CD4-positive, alpha-beta T cell treated with Interleukin-15 for 1 hour (primary cell): ENCODE results near the gene ADAMTS10.
"Not testable (repeated sequence)": the region's sequence is repeated elsewhere in the genome, so short reads cannot be mapped to it uniquely, and the experiment has no call there.

Source experiments
- DNase-seq: peaks from one replicate; pipeline ENCODE4 v3.0.0-alpha.2; 2020

ADAMTS10 gene

DNA sequence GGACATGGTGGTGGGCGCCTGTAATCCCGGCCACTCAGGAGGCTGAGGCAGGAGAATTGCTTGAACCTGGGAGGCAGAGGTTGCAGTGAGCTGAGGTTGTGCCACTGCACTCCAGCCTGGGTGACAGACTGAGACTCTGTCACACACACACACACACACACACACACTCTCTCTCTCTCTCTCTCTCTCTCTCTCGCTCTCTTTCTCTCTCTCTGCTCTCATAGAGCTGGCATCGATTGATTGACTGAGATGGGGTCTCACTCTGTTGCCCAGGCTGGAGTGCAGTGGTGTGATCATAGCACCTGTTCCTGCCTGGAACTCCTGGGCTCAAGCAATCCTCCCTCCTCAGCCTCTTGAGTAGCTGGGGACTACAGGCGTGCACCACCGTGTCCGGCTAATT, 56.8 kb downstream of the ADAMTS10 start:
- DNase-seq, result not testable (repeated sequence)

DNA sequence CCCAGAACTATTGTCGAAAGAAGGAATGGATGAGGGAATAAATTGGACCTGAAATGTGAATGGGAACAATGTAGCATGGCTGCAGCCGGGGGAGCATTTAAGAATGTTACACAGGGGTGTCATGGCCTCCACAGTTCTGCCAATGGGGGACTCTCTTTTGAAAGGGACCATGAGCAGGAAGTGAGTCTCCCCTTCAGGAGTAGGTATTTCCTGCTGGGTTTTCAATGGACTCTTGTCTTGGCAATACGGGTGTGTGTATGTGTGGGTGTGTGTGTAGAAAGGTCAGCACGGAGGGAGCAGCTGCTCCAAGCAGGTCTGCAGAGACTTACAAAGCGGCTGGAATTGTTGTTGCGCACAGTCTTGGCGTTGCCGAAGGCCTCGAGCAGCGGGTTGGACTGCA, 57.7 kb downstream of the ADAMTS10 start:
- DNase-seq, result no peak

DNA sequence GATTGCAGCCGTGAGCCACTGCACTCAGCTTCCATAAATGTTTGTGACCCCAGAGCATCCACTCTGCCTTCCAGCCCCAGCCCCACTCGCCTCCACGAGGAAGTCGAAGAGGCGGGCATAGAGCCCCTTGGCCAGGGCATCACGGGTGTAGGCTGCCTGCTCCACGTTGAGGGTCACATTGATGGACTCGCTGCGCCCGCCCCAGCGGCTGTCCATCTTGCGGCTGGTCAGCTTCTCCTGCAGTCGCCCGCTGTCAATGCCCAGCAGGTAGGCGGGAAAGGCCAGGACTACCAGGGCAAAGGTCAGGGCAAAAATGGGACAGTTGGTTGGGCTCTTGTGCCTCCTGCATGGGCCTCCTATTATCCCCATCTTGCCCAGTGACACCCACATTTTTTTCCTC, 60.4 kb downstream of the ADAMTS10 start:
- DNase-seq, result no peak

DNA sequence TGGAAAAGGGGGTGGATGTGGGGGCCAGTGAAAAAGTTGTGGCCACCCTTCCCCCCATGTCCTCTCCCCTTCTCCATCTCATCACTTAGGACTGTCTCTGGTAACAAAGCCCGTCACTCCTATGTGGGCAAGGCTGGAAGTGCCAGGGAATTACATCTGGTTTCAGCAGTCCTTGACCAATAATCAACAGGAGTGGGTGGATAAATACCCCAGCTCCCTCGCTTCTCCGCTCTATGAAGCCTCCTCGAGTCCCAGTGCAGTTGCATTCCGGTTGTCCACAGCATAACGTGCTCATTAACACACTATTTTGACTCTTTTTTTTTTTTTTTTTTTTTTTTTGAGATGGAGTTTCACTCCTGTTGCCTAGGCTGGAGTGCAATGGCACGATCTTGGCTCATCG, 64.8 kb downstream of the ADAMTS10 start:
- DNase-seq, result no peak

DNA sequence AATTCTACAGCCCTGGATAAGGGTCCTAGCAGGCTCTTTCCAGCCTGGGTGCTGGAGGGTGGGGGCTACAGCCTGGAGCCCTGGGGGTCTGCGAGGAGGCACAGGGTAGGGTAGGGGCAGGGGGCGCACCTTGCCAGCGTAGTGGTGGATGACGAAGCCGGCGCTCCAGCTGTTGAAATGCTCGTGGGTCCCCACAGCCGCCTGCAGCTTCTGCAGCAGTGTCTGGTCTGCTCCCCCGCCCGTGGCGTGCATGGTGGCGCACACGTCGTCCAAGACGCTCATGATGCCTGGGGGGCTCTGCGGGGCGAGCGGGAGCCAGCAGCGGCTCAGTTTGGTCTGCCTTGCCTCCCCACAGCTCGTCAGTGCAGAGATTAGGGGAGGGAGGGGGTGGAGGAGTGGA, 66.3 kb downstream of the ADAMTS10 start:
- DNase-seq, result no peak

DNA sequence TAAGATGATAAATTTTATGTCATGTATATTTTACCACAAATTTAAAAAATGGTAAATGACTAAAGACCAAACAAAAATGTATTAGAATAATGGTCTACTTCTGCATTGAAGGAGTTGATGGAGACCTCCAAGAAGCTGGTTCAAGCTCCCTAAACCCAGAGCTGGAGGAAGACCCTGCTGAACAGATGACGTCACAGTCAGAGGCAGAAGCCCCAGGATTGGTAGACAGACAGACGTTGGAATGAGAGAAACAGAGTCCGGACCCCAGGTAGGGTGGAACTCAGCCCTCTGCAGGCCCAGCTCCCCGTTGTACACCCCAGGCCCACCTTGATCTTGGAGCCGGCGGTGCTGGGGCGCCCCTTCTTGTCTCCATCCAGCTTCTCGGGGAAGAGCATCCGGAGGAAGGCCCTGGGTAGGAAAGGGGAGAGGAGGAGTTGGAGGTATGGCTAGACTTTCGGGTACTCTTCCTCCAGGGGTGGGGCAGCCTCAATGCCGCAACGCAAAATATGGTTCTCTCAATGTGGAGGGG, 70.8 kb downstream of the ADAMTS10 start:
- no peak for DNase-seq

DNA sequence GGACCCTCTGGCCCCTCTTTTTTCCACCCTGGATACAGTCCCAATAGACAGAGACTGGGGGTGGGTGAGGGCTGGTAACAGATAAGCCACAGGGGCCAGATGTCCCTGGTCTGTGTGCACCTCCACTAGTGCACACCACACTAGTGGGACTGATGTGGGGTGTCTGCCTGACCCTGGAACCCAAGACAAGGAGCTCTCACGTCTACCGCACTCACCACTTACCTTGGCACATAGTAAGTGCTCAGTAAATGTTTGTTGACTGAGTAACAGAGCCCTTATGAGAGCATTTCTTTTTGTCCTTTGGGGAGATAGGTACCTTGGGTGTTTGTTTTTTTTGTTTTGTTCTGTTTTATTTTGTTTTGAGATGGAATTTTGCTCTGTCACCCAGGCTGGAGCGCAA, 73.4 kb downstream of the ADAMTS10 start:
- no peak for DNase-seq

DNA sequence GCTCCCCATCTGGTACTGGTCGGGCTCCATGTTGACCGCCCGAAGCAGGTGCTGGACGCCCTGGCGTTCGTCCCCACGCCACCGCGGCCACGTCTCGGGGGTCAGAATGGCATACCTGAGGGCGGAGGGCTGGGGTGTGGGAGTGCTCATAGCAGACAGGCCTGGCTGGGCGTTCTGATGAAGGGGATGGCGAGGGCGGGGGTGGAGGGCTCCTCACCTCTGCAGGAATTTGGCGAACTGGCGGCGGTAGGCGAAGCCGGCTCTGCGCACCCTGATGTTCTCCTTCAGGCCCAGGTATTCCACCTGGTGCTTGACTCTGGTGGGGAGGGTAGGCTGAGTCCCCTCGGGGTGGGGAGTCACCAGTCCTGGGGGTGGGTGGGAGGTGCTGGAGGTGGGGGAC, 74.2 kb downstream of the ADAMTS10 start:
- DNase-seq, result no peak

DNA sequence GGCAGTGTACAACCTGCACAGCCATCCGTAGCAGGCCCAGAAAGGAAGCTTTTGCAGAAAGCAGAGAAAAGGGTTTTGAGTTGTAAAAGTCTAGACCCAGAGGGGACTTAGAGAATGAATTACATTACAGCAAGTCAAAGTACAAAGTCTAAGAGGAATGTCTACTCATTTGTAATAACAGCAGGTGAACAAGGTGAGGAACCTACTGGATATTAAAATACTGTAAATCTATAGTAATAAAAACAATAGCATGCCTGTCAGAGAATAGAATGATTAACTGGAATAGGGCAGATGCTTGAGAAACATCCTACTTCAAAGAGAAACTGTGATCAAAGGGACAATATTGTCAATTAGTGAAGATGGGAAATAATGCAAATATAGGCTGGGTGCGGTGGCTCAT, 78.3 kb downstream of the ADAMTS10 start:
- no peak for DNase-seq

DNA sequence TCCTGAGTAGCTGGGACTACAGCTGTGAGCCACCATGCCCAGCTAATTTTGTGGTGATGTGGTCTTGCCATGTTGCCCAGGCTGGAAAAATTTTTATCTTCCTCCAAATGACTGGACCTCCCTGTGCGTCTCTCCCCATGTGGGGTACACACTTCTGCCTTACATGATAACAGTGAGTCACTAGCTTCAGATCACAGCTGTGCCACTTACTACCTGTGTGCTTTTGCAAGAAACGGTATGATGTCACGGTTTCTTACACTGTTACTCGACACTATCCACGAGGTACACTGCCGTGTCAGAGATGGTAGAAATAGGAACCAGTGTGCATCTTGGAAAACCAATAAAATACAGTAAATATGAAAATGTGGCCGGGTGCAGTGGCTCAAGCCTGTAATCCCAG, 79.0 kb downstream of the ADAMTS10 start:
- no peak for DNase-seq
